Stimulated activated CD4-positive, alpha-beta T cell treated with anti-CD3 and anti-CD28 coated beads, TNF-alpha, amount 100 ng/mL, for 4 hours (primary cell): ENCODE measurements around the gene PRAME.

Experiments
- DNase-seq, 3 experiments: peaks; one replicate each; pipeline ENCODE4 v3.0.0-alpha.2; 2020; ENCODE audit warnings: low read depth in 3 of 3

The PRAME gene

GRCh38 chr22:22579869-22580604 is 21.0 kb upstream of the PRAME start:
- DNase-seq: no peak

DNA sequence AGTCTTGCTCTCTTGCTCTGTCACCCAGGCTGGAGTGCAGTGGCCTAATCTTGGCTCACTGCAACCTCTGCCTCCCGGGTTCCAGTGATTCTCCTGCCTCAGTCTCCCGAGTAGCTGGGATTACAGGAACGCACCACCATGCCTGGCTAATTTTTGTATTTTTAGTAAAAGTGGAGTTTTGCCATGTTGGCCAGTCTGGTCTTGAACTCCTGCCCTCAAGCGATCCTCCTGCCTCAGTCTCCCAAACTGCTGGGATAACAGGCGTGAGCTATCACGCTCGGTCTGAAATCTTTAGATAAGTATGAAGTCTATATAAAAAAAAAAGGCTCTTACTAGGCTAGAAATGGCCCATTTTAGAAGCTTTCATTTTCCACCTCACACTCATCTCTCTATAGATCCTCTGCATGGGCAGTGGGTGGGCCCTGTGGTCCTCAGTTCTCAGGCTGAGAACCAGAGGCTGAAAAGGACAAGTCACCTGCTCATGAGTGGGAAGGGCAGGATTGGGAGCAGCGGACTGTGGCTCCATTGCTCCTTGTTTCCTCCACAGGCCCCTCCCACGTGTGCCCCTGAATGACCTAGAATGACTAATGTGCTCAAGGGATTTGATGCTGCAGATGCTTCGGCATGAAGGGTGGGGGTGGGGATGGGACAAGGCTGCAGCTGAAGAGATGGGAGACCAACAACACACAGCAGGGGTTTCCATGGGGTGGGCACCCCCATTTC is 19.8 kb upstream of the PRAME start:
- DNase-seq: no peak

- no peak for DNase-seq
Measured at GRCh38 chr22:22576989-22577427, 17.9 kb upstream of the PRAME start.

DNA sequence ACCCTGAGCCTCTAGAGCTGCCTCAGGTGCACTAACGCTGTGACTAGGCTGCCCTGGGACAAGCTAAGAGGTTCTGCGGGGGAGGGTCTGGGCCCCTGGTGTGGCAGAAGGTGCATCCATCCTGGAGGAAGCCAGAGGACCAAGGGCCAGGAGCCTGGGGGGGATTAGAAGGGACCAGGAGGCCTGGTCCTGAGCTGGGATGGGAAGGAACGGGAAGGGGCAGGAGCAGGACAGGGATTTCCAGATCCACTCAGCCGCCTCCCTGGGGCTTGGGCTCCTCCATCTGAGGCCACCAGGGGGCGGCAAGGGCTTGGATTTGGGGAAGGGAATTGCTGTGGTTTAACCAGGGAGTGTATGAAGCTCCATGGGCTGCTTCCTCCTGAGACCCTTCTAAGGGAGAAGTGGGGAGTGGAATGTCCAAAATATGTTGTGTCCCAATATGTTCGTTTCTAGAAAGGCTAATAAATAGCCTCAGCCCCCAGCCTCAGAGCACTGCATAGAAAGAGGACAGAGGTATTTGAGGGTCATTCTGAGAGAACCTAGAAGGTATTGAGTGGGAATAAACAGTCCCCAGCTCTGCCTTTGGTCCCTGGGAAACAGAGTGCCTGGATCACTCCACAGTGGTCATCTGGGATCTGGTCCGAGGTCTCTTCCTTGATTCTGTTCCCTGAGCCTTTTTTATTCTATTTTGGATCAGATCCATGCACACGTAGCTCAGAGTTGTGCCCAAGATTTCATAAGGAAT is 17.4 kb upstream of the PRAME start:
- DNase-seq: no peak

- DNase-seq: no peak
Measured at GRCh38 chr22:22574361-22574760, 15.3 kb upstream of the PRAME start.

- no peak for DNase-seq
Measured at GRCh38 chr22:22573047-22573889, 14.2 kb upstream of the PRAME start.

DNA sequence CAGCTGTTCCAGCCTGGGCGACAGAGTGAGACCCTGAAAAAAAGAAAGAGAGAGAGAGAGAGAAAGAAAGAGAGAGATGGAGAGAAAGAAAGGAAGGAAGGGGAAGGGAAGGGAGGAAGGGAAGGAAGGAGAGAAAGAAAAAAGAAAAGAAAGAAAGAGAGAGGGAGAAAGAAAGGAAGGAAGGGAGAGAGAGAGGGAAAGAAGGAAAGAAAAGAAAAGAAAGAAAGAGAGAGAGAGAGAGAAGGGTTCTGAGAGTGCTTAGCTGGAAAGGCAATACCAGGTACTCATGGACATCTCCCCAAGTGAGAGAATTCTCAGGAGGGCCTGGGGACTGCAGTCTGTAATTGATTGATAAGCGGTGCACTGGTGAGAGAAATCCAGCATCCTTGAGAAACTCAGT is 12.8 kb upstream of the PRAME start:
- DNase-seq: no peak

GRCh38 chr22:22571429-22571828 is 12.4 kb upstream of the PRAME start:
- DNase-seq: no peak

DNA sequence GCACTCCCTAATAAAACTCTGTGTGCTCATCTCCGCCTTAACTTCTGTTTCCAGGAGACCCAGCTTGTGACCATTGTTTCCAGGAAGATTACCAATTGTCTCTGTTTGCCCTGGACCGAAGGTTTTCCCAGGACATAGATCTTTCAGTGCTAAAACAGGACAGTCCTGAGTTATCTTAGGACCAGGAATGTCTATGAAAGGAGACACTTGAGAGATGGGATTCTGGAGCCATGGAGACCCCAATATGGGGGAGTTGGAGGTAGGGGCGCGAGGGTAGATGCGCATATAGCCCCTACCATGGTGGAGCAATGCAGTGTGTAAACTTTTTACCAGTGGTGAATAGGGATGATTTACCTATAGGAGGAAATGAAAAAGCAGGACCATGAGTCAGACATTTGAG is 10.2 kb upstream of the PRAME start:
- DNase-seq: no peak

- no peak for DNase-seq
Measured at GRCh38 chr22:22565981-22566380, 6.9 kb upstream of the PRAME start.

- no peak for DNase-seq
Measured at GRCh38 chr22:22558071-22558971, 744 bp downstream of the PRAME start.

GRCh38 chr22:22556995-22557925 is 1.8 kb downstream of the PRAME start:
- DNase-seq: no peak

DNA sequence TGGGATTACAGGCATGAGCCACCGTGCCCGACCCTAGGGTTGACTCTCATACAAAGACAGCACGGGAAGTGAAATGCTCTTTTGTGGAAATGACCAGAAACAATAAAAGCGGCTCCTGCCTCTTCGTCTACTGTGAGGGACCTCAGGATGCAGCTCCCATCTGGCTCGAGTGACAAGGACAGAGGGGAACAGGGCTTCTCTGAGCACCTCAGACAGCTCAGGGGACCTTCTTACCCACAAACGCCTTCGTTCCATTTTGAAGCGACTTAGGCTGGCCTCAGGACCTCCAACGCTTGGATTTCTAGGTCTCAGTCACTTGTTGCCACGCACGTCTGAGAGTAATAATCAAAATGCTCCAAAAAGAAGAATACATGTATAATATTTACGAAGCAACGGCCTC is 2.5 kb downstream of the PRAME start:
- no peak for DNase-seq

- no peak for DNase-seq
Measured at GRCh38 chr22:22555596-22555995, 3.5 kb downstream of the PRAME start.

DNA sequence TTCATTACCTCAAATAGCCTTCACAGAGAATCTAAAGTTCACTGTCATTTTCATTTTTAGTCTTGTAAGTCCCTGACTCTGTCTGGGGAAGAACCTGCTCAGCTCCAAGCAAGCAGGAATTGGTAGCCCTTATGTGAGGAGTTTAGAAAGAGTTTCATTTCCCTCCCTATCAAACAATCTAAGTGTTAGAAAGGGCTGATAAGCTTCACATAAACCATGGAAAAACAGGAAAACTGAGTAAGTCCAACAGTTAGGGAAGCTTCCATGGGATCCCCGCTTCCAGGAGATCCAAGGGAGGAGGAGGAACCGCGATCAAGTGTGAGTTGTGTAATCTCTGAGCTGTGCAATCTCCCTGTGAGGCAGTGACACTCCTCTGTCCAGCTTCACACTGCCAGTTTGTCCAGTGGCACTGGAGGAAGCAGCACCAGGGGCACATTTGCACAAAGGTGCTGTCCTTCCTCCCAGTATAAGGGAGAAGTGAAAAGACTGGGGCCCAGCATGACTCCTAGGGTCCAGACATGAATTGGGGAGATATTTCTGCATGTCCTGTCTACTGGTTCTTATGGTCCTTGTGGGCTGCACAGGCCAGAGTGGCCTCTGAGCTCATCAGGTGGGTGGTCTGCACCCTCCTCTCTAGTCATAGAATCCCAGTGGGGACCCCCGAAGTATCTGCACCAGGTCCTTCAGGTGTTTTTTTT is 4.3 kb downstream of the PRAME start:
- DNase-seq: no peak

DNA sequence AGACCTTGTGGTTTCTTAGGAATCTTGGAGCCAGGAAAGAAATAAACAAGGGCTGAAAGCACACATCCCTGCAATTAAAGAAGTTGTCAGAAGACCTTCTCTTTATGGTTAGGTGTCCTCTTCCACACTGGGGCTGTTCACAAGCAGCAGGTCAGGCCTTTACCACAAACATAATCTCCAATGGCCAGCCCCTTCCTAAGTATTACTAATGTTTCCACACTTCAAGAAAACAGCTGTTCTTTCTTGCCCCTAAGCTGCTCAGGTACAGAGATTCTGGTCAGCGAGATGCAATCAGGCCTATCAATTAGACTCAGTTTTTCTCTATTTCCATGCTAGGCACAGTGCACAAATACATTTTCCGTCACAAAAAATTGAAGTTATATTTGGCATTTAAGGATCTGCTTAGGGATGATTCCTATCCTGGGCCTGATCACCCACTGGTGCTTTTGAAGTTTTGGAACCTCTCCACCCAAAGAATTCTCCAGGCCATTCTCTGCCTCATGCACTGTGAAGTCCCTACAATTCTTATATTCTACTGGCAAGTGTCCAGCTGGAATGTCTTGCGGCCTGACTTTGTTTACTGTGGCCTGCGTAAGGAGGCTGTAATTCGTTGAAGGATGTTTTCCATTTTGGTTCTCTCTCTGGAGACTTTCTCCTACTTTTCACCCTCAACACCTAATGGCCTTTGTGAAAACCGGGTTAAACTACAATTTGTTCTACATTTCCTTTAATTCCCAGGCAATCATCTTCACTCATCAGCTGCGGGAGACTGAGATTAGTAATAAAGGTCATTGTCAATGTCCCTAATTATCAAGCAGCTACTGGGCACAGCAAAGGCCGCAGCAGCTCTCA is 5.1 kb downstream of the PRAME start:
- no peak for DNase-seq

GRCh38 chr22:22553141-22553540 is 5.9 kb downstream of the PRAME start:
- DNase-seq: no peak

GRCh38 chr22:22552630-22553029 is 6.4 kb downstream of the PRAME start:
- DNase-seq: no peak
